NB4 (cell line): ENCODE data around the gene PRR29.

Source experiments
- MYC ChIP-seq: IDR thresholded peaks from 2 replicates; pipeline ENCODE4 v1.6.1; 2011; ENCODE audit warnings: low read depth, low read length
- POLR2A ChIP-seq: IDR thresholded peaks from 2 replicates; pipeline ENCODE4 v1.6.1; 2011; ENCODE audit warnings: mild to moderate bottlenecking; ENCODE audit not compliant: insufficient read length; ENCODE audit errors: extremely low read depth
- TF ChIP-seq, protein P1 (sequence below): IDR thresholded peaks from one replicate; pipeline ENCODE4 v1.5.1; 2012; ENCODE audit warnings: low read depth, low read length
- TF ChIP-seq, protein P2 (sequence below): IDR thresholded peaks from 2 replicates; pipeline ENCODE4 v1.6.1; 2011; ENCODE audit warnings: low read depth, low read length

DNA sequence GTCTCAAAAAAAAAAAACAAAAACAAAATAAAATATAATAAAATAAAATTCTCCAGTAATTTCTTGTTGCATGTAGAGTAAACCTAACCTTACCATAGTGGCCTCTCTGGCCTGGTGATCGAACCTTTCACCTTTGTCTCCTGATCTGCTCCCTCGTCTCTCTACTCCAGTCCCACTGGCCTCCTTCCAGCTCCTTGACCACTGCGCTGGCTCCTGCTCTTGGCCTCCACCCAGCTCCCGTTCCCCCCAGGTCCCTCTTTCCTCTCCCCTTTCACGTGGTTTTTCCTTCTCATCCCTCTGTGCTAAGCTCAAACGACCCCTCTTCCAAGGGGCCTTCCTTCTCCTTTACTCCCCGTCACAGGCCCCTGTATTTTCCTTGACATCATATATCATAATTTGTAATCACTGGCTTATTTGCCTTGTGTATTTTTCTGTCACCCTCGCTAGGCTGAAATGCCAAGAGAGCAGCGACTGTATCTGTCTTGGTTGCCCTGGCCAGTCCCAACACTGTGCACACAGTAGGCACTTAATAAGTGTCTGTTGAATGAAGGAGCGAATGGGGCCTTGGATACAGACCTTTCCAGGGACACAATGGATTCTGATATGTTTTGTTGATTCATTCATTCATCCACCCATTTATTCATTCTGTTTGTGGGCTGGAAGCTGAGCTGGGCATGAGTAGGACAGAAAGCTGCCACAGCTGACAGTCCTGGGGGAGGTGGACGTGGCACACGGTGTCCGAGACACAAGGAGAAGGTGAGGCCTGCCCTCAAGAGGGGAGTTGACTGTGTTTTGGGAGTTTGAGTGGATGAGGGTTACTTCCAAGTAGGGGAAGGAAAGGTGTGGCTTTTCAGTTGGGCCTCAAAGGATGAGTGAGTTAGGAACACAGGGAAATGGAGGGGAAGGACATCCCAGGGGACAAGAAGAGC lies 19.6 kb upstream of the PRR29 start:
- TF ChIP-seq, protein P1, sequence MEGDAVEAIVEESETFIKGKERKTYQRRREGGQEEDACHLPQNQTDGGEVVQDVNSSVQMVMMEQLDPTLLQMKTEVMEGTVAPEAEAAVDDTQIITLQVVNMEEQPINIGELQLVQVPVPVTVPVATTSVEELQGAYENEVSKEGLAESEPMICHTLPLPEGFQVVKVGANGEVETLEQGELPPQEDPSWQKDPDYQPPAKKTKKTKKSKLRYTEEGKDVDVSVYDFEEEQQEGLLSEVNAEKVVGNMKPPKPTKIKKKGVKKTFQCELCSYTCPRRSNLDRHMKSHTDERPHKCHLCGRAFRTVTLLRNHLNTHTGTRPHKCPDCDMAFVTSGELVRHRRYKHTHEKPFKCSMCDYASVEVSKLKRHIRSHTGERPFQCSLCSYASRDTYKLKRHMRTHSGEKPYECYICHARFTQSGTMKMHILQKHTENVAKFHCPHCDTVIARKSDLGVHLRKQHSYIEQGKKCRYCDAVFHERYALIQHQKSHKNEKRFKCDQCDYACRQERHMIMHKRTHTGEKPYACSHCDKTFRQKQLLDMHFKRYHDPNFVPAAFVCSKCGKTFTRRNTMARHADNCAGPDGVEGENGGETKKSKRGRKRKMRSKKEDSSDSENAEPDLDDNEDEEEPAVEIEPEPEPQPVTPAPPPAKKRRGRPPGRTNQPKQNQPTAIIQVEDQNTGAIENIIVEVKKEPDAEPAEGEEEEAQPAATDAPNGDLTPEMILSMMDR = no peak
- TF ChIP-seq POLR2A (no peak), MYC (no peak)
- TF ChIP-seq, protein P2, sequence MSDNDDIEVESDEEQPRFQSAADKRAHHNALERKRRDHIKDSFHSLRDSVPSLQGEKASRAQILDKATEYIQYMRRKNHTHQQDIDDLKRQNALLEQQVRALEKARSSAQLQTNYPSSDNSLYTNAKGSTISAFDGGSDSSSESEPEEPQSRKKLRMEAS = no peak
